OCI-LY7 (cell line): Measurements from ENCODE around the gene ARFGAP1.

Experiments
- CTCF ChIP-seq: fragments of 200-600 bp; sonication (generic); conservative IDR thresholded peaks from 2 replicates; pipeline ENCODE4 v1.5.1; 2014; ENCODE audit warnings: mild to moderate bottlenecking, antibody characterized with exemption, low read length, moderate library complexity, mixed read lengths
- EZH2phosphoT487 ChIP-seq: fragments of 200-600 bp; sonication (generic); IDR thresholded peaks from 2 replicates; pipeline ENCODE4 v1.6.1; 2018; ENCODE audit warnings: low read depth, borderline replicate concordance, mild to moderate bottlenecking, mixed run types, antibody characterized with exemption, low read length, moderate library complexity, mixed read lengths

GRCh38 chr20:63238031-63238430 is 34.6 kb upstream of the ARFGAP1 start:
- TF ChIP-seq CTCF (no peak), EZH2phosphoT487 (no peak)
